Stimulated activated CD4-positive, alpha-beta T cell treated with anti-CD3 and anti-CD28 coated beads, TNF-alpha, amount 100 ng/mL, for 24 hours (primary cell): ENCODE data around the gene FAM163B.
"Not testable (repeated sequence)": the region's sequence is repeated elsewhere in the genome, so short reads cannot be mapped to it uniquely, and the experiment has no call there.

Experiments used
- DNase-seq, 3 experiments: peaks; one replicate each; pipeline ENCODE4 v3.0.0-alpha.2; 2020; ENCODE audit warnings: low read depth in 3 of 3

The FAM163B gene

GRCh38 chr9:133569891-133570690, 39.1 kb downstream of the FAM163B start:
- DNase-seq, result no peak

DNA sequence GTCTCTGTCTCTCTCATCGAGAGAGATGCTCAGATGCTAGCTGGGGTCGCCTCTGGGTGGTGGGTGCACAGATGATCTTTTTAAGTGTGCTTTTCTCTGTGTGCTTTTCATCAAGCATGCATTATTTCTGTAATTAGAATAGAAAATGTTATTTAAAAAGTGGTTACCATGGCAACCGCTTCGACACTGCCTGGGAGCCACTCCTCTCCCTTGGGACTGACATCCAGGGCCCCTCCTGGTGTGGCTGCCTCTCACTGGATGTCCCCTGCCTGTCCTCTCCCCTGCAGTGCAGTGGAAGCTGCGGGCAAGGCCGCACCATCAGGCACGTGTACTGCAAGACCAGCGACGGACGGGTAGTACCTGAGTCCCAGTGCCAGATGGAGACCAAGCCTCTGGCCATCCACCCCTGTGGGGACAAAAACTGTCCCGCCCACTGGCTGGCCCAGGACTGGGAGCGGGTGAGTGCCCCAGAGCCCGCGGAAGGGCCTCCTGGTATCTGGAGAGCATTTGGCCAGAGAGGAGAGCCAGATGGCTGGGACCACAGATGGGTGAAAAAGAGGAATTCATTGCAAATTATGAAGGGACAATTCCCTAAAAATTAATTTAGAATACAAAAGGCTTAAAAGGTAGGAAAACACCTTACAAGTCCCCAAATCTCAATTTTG, 39.9 kb downstream of the FAM163B start:
- no peak for DNase-seq

- DNase-seq, result no peak
These were observed 41.0 kb downstream of the FAM163B start for GRCh38 chr9:133568186-133568585.

GRCh38 chr9:133566817-133567216, 42.4 kb downstream of the FAM163B start:
- no peak for DNase-seq

DNA sequence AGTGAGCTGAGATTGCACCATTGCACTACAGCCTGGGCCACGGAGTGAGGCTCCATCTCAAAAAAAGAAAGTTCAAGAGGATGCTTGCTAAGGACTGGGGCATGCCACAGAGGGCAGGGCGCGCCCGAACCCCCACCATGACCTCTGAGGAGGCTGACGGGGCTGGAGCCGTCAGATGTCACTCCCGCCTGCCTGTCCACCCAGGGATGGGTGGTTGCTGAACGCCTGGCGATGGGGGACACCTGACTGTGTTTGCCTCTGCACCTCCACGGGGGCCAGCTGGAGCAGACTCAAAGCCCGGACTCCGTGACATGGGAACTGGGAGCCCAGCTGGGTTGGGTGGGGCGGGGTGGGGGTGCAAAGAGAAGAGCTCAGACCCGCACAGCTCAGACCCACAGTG, 42.8 kb downstream of the FAM163B start:
- DNase-seq, result no peak

DNA sequence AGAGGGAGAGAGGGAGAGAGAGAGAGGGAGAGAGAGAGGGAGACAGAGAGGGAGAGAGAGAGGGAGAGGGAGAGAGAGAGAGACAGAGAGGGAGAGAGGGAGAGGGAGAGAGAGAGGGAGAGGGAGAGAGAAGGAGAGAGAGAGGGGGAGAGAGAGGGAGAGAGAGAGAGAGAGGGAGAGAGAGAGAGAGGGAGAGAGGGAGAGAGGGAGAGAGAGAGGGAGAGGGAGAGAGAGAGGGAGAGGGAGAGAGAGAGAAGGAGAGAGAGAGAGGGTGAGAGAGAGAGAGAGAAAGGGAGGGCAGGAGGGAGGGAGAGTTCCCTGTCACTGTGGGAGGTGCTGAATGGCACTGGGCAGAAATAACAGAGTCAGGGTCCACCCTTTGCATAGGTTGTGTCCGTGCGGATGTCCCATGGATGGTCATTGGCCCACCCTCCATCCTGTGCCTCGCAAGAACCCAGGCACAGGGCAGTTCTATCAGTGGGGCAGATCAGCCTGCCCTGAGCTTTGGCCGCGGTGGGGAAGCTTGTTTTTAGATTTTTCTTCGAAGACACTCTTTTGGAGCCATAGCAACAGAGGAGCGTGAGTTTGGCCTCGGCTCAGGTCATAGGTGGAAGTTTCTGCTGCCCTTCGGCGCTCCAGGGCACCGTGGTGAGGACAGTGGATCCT, 44.6 kb downstream of the FAM163B start:
- DNase-seq, result no peak

- not testable (repeated sequence) for DNase-seq
These were observed 45.4 kb downstream of the FAM163B start for GRCh38 chr9:133563814-133564213.

GRCh38 chr9:133563291-133563796, 45.8 kb downstream of the FAM163B start:
- DNase-seq, result no peak

GRCh38 chr9:133562611-133563290, 46.4 kb downstream of the FAM163B start:
- no peak for DNase-seq

DNA sequence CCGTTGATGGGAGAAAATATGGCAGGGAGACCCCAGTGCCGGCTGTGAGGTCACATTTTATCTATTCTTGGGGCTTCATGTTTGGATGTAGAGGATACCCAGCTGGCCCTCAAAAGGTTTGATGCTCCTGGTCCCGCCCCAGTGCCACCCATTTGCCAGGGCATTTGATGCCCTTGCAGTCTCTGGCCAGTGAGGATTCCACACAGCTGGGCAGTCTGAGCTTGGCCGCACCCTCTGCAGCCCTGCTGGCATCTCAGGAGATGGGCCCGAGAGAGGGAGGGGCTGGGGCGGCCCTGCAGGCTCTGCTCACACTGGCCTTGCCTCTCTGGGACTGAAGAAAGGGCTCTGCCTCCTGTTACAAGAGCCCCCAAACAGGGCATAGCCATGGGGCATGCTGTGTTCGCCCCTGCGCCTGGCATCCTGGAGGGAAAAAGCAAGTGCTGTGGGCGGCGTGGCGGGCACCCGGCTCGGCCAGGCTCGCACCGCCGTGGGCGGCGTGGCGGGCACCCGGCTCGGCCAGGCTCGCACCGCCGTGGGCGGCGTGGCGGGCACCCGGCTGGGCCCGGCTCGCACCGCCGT, 47.1 kb downstream of the FAM163B start:
- no peak for DNase-seq

DNA sequence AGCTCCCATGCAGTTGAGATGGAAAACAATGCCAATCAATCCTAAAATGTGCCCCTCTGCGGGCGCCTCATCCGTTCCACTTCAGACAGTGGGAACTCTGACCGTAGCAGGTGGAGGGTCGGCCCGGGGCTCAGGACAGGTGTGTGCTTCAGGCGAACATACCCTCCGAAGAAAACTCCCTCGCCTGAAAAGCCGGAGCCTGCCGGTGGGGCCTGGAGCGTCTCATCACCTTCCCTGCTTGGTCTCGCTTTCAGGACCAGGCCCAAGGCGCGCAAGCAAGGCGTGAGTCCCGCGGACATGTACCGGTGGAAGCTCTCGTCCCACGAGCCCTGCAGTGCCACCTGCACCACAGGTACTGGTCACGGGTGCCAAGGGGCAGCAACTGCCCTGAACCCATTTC, 48.2 kb downstream of the FAM163B start:
- DNase-seq, result no peak

DNA sequence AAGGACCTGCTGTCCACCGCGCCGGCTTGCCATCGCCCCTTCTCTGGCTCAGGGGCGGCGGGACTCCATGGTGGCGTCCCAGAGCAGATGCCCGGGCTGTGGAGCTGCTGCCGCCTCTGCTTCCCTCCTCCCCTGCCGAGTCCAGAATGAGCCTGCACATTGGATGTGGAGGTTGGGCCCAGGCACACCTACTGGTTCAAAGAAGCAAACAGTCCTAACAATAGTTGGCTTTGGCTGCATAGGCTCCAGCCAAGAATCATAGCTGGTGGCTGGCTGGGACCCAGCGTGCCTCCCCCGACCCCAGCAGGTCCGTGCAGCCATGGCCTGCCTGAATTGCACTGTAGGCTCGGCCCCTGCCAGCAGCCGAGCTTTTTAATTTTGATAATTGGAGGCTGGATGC, 48.9 kb downstream of the FAM163B start:
- no peak for DNase-seq

DNA sequence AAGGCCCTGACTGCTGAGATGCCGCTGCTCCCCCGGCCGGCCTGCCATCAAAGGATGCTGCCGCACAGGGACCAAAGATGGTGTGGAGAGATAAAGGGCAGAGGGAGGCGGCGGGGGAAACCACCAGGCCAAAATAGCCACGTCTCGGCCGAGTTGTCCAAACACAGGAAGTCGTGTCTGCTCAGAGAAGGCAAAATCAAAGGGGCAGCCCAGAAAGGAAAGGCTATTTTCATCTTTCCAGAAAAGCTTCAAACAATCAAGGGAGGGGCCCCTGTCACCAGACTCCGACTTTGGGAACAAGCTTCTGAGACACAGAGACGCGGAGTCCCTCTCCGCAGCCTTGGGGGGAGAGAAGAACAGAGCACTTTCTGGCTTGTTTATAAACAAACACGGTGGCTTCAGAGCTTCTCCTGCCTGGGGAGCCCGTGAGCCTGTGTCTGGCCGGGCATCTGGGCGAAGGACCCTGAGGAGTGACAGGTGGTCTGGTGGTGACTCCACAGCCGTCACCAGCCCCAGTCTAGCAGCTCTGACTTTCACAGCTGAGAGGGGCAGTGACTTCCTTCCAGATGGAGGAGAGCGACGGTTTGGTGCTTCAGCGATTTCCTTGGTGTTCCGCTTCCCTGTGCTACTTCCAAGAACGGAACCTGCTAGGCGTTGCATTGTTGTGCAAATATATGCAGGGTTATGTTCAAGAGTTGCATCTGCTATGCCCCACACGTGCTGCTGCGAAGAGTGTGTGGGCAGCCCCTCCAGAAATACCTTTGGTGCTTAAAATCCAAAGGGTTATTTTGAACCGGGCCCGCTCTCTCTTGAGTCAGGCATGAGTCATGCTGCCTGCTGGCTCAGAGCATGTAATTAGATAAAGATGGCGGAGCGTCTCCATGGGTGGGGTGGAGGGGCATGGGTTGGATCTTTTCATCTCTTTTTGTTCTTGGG, 50.7 kb downstream of the FAM163B start:
- DNase-seq, result peak; percentile 12 to 21 (median 17)

DNA sequence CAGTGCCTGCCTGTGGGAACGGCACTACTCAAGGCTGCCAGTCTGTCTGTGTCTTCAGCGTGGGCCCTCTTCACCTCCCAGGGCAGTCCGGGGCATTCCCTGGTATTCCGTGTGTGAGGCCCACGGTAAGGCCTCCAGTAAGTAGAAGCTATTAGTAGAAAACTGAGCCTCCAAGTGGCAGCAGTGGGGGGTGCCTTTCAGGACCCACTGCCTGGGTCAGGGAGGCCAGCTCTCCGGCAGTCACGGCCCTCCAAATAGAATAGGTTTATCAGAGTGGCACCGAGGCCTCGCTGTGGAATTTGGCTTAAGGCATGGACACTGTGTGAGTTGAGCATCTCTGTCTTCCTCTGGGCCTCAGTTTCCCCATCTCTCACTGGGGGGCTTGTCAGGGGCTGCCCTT, 51.6 kb downstream of the FAM163B start:
- DNase-seq, result no peak

DNA sequence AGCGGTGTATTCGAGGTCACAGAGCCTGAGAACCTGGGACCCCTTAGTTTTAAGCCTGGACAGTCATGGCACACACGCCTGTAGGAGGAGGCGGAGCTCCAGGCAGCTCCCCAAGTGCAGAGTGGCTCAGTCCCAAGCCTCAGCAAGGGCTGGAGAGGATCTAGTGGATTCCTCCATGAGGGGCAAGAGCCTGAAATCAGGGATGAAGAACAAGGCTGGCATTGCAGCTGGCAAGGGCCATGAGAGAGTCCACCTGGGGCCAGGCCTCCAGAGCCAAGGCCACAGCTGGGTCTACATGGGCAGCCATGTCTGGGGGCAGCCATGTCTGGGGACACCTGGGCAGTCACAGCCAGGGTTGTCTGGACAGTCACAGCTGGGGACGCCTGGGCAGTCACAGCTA, 52.8 kb downstream of the FAM163B start:
- no peak for DNase-seq

DNA sequence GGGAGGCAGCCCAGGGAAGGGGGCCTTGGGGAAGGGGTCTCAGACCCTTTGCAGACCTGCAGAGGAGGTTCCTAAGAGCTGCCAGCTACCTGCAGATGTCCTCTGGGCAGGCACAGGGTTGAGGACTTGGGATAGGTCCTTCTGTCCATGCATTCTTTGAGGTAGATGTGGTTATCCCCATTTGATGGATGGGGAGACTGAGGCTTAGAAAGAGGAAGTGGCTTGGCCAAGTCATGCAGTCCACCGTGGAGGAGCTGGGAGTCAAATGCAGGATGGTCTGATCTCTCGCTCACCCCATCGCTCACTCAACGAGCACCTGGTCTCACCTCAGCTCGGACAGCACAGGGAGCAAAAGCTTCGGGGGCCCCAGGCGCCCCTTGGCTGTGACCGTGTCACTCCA, 54.5 kb downstream of the FAM163B start:
- no peak for DNase-seq

GRCh38 chr9:133553973-133554713, 55.0 kb downstream of the FAM163B start:
- DNase-seq, result no peak

- no peak for DNase-seq
These were observed 56.1 kb downstream of the FAM163B start for GRCh38 chr9:133553123-133553522.

GRCh38 chr9:133552236-133552635, 57.0 kb downstream of the FAM163B start:
- no peak for DNase-seq

- no peak for DNase-seq
These were observed 57.7 kb downstream of the FAM163B start for GRCh38 chr9:133551446-133551845.
